ENCODE measurements around the gene ENOX1. TPM values are rescaled to one million over a fixed set of nuclear protein-coding genes. Genes with fewer than 3 reads are reported as not detected.
A peak's percentile ranks its signal among the peaks of the same experiment; 100 is the strongest.

ENOX1 gene
- total RNA-seq, 1 experiment from 2014 or later = 0.95 TPM

DNA sequence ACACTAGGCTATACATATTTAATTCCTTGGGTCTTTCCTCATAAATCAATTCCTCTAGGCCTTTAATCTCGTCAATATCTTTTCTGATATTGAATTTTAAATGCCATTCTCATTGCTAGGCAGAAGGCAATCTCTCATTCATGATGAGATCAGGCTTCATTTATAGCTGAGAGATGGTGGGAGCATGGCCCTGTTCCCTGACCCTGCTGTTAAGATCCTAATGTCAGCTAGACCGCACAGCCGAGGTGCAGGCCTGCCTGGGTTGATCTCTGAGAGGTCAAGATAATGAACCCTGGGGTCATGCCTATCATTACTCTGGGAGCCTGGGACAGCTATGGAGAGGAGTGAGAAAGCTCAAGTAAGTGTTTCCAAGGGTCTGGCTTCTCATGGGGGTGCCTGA is 509.6 kb downstream of the ENOX1 start:
- TF ChIP-seq EZH2 (IDR thresholded peaks at IDR 0.05; ENCODE audit: low read length, unreplicated experiment) = no peak
- TF ChIP-seq, protein P1, sequence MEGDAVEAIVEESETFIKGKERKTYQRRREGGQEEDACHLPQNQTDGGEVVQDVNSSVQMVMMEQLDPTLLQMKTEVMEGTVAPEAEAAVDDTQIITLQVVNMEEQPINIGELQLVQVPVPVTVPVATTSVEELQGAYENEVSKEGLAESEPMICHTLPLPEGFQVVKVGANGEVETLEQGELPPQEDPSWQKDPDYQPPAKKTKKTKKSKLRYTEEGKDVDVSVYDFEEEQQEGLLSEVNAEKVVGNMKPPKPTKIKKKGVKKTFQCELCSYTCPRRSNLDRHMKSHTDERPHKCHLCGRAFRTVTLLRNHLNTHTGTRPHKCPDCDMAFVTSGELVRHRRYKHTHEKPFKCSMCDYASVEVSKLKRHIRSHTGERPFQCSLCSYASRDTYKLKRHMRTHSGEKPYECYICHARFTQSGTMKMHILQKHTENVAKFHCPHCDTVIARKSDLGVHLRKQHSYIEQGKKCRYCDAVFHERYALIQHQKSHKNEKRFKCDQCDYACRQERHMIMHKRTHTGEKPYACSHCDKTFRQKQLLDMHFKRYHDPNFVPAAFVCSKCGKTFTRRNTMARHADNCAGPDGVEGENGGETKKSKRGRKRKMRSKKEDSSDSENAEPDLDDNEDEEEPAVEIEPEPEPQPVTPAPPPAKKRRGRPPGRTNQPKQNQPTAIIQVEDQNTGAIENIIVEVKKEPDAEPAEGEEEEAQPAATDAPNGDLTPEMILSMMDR (conservative IDR thresholded peaks at IDR 0.05; ENCODE audit: low read depth, low read length) = no peak
- no peaks in the 10 kb centered on the region for H3K27me3 ChIP-seq (ENCODE audit: low read length)
- DNase-seq = no peak
- no TSS peak for BruUV-seq (replicated peaks)
- H3K9me2 ChIP-seq (replicated peaks; ENCODE audit: low read length) = no peaks in the 10 kb centered on the region
- no peak overlapping the region for H3K4me2 ChIP-seq (ENCODE audit: low read length)
- intact Hi-C loops (cut with micrococcal nuclease) = no loop called here
- no peaks in the 10 kb centered on the region for H3K36me3 ChIP-seq (ENCODE audit: low read depth, low read length)
- no peaks in the 10 kb centered on the region for H3K9me3 ChIP-seq (ENCODE audit: low read length)
- ChIA-PET POLR2A (ENCODE audit: unreplicated experiment) (no interaction called here), CTCF (no interaction called here)
- H3F3A ChIP-seq (ENCODE audit: low read length, unreplicated experiment) = no peaks in the 10 kb centered on the region
- H4K20me1 ChIP-seq (ENCODE audit: low read length) = no peaks in the 10 kb centered on the region
- H3K27ac ChIP-seq (ENCODE audit: low read length) = no peak overlapping the region
- ATAC-seq = no peak
- no peaks in the 10 kb centered on the region for H3K79me2 ChIP-seq (ENCODE audit: low read length)
- no peak overlapping the region for H2AFZ ChIP-seq (ENCODE audit: low read length)
- no peak overlapping the region for H3K9ac ChIP-seq (ENCODE audit: low read length)
- no peaks in the 10 kb centered on the region for H3K4me1 ChIP-seq (ENCODE audit: insufficient read depth, low read length)
- H3K4me3 ChIP-seq (ENCODE audit: low read length) = no peak overlapping the region

- Histone ChIP-seq H3F3A (ENCODE audit: low read length, unreplicated experiment) (no peaks in the 10 kb centered on the region), H3K9me3 (ENCODE audit: low read length) (no peaks in the 10 kb centered on the region), H2AFZ (ENCODE audit: low read length) (no peak overlapping the region), H4K20me1 (ENCODE audit: low read length) (no peaks in the 10 kb centered on the region), H3K9me2 (replicated peaks; ENCODE audit: low read length) (no peaks in the 10 kb centered on the region), H3K4me3 (ENCODE audit: low read length) (no peak overlapping the region), H3K4me2 (ENCODE audit: low read length) (no peak overlapping the region), H3K4me1 (ENCODE audit: insufficient read depth, low read length) (peaks cover 12% of the 10 kb centered on the region), H3K27me3 (ENCODE audit: low read length) (no peaks in the 10 kb centered on the region), H3K79me2 (ENCODE audit: low read length) (no peaks in the 10 kb centered on the region), H3K36me3 (ENCODE audit: low read depth, low read length) (no peaks in the 10 kb centered on the region), H3K27ac (ENCODE audit: low read length) (no peak overlapping the region), H3K9ac (ENCODE audit: low read length) (no peak overlapping the region)
- intact Hi-C loops (cut with micrococcal nuclease) = no loop called here
- ATAC-seq (no peak), DNase-seq (no peak)
- TF ChIP-seq, protein P1 (conservative IDR thresholded peaks at IDR 0.05; ENCODE audit: low read depth, low read length) = no peak
- TF ChIP-seq EZH2phosphoT487 (IDR thresholded peaks at IDR 0.05; ENCODE audit: borderline replicate concordance, low read length) = no peak
- TF ChIP-seq EZH2 (IDR thresholded peaks at IDR 0.05; ENCODE audit: low read length, unreplicated experiment) = no peak
- ChIA-PET POLR2A (ENCODE audit: unreplicated experiment) (no interaction called here), CTCF (no interaction called here)
- no TSS peak for BruUV-seq (replicated peaks)
Measured at GRCh38 chr13:43274881-43275280, 511.9 kb downstream of the ENOX1 start.

GRCh38 chr13:43273362-43273761 is 513.4 kb downstream of the ENOX1 start:
- peak; percentile 16 for DNase-seq
- Histone ChIP-seq H3K4me3 (ENCODE audit: low read length) (no peak overlapping the region), H4K20me1 (ENCODE audit: low read length) (no peaks in the 10 kb centered on the region), H3K9me2 (replicated peaks; ENCODE audit: low read length) (no peaks in the 10 kb centered on the region), H2AFZ (ENCODE audit: low read length) (no peak overlapping the region), H3K27me3 (ENCODE audit: low read length) (no peaks in the 10 kb centered on the region), H3F3A (ENCODE audit: low read length, unreplicated experiment) (no peaks in the 10 kb centered on the region), H3K9ac (ENCODE audit: low read length) (no peak overlapping the region), H3K4me2 (ENCODE audit: low read length) (no peak overlapping the region), H3K9me3 (ENCODE audit: low read length) (no peaks in the 10 kb centered on the region), H3K27ac (ENCODE audit: low read length) (no peak overlapping the region), H3K79me2 (ENCODE audit: low read length) (no peaks in the 10 kb centered on the region), H3K4me1 (ENCODE audit: insufficient read depth, low read length) (peaks cover 26% of the 10 kb centered on the region), H3K36me3 (ENCODE audit: low read depth, low read length) (no peaks in the 10 kb centered on the region)
- no TSS peak for BruUV-seq (replicated peaks)
- TF ChIP-seq EZH2 (IDR thresholded peaks at IDR 0.05; ENCODE audit: low read length, unreplicated experiment) (no peak), EZH2phosphoT487 (IDR thresholded peaks at IDR 0.05; ENCODE audit: borderline replicate concordance, low read length) (no peak)
- TF ChIP-seq, protein P1 (conservative IDR thresholded peaks at IDR 0.05; ENCODE audit: low read depth, low read length) = no peak
- ATAC-seq = no peak
- CTCF ChIA-PET = no interaction called here
- intact Hi-C loops (cut with micrococcal nuclease) = no loop called here
- POLR2A ChIA-PET (ENCODE audit: unreplicated experiment) = no interaction called here
